ENCODE data around the gene TICAM2. TPM values are rescaled to one million over a fixed set of nuclear protein-coding genes. Genes with fewer than 3 reads are reported as not detected.

The TICAM2 gene
- total RNA-seq, 1 experiment from 2014 or later, result 0.24 TPM

DNA sequence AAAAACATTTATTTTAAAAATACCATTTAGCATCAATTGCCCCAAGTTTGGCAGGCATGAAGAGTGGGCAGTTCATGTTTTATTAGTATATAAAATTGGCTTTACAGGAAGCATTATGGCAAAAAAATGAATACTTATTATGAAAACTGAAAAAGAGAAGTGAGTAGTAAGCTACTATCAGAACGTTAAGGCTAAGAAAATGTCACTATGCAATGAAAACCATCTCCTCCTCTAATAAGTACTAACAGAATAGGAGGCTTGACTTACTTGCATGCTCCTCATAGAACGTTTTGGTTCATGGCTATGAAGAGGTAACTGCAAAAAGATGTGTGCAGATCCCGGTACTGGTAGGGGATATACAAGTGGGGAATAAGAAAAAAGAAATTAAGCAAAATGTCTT, 23.6 kb downstream of the TICAM2 start:
- no peak overlapping the region for H2AFZ ChIP-seq (ENCODE audit: low read length)
- no peak overlapping the region for H3K23ac ChIP-seq (ENCODE audit: insufficient read length, low read depth, low read length)
- no peak overlapping the region for H4K8ac ChIP-seq (replicated peaks; ENCODE audit: insufficient read length, low read depth, low read length)
- no peak overlapping the region for H2BK20ac ChIP-seq (ENCODE audit: low read depth, low read length, poor library complexity, severe bottlenecking)
- no peak overlapping the region for H3K4me2 ChIP-seq (ENCODE audit: insufficient read depth, insufficient read length, low read length)
- H3K27me3 ChIP-seq (ENCODE audit: insufficient read depth, low read length), result no peaks in the 10 kb centered on the region
- no peaks in the 10 kb centered on the region for H3K9me3 ChIP-seq (ENCODE audit: control insufficient read depth, low read depth, low read length)
- H3K4ac ChIP-seq (ENCODE audit: low read depth, low read length), result no peak overlapping the region
- no peak overlapping the region for H3K27ac ChIP-seq (ENCODE audit: insufficient read length, low read depth, low read length)
- H3K14ac ChIP-seq (ENCODE audit: insufficient read depth, low read length), result no peak overlapping the region
- H3K36me3 Mint-ChIP-seq (ENCODE audit: insufficient read depth in 1 of 3, low read depth in 3 of 3), result 0 out of 7 replicates have a peak, but pooled peaks cover 0 to 4% (median 0%) of the 10 kb centered on the region in 3 experiments
- H3K18ac ChIP-seq (ENCODE audit: insufficient read length, low read depth, low read length), result no peak overlapping the region
- no peaks in the 10 kb centered on the region for H3K79me1 ChIP-seq (ENCODE audit: insufficient read depth, low read depth, low read length, poor library complexity, severe bottlenecking)
- H4K20me1 ChIP-seq (ENCODE audit: control insufficient read depth, insufficient read depth, insufficient read length), result no peaks in the 10 kb centered on the region
- H2BK120ac ChIP-seq (ENCODE audit: low read depth, low read length, poor library complexity, severe bottlenecking), result no peak overlapping the region
- peaks cover 8% of the 10 kb centered on the region in 2 experiments for H3K4me1 Mint-ChIP-seq
- no peaks in the 10 kb centered on the region for H3K4me1 ChIP-seq (ENCODE audit: insufficient read depth, low read length)
- H3K27me3 Mint-ChIP-seq (ENCODE audit: low read depth), result no peaks in the 10 kb centered on the region
- H2BK5ac ChIP-seq (ENCODE audit: insufficient read length, low read length), result no peak overlapping the region
- H2AK5ac ChIP-seq (ENCODE audit: insufficient read length, low read length), result no peak overlapping the region
- WGBS (ENCODE audit: extremely low coverage, insufficient read length, low lambda C conversion rate), result no CpG with 5 or more reads among the region's 3 CpGs
- no peaks in the 10 kb centered on the region for H3K79me2 ChIP-seq (ENCODE audit: insufficient read depth, low read length)
- H4K91ac ChIP-seq (ENCODE audit: insufficient read length, low read depth, low read length), result no peak overlapping the region
- H3K27ac Mint-ChIP-seq, result no peak overlapping the region
- no peak overlapping the region for H3K56ac ChIP-seq (ENCODE audit: insufficient read length, low read depth, low read length)
- H2BK15ac ChIP-seq (ENCODE audit: low read depth, low read length), result no peak overlapping the region
- H3K4me3 Mint-ChIP-seq, result no peak overlapping the region
- H3T11ph ChIP-seq (ENCODE audit: low read length), result no peak overlapping the region
- DNase-seq, result no peak
- H3K9ac ChIP-seq (ENCODE audit: extremely low read depth, insufficient read length, low read length), result no peak overlapping the region
- H4K5ac ChIP-seq (ENCODE audit: insufficient read length, low read depth, low read length), result no peak overlapping the region
- TF ChIP-seq, protein P1, sequence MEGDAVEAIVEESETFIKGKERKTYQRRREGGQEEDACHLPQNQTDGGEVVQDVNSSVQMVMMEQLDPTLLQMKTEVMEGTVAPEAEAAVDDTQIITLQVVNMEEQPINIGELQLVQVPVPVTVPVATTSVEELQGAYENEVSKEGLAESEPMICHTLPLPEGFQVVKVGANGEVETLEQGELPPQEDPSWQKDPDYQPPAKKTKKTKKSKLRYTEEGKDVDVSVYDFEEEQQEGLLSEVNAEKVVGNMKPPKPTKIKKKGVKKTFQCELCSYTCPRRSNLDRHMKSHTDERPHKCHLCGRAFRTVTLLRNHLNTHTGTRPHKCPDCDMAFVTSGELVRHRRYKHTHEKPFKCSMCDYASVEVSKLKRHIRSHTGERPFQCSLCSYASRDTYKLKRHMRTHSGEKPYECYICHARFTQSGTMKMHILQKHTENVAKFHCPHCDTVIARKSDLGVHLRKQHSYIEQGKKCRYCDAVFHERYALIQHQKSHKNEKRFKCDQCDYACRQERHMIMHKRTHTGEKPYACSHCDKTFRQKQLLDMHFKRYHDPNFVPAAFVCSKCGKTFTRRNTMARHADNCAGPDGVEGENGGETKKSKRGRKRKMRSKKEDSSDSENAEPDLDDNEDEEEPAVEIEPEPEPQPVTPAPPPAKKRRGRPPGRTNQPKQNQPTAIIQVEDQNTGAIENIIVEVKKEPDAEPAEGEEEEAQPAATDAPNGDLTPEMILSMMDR (conservative IDR thresholded peaks at IDR 0.05), result no peak
- H3K9me3 Mint-ChIP-seq, result no peaks in the 10 kb centered on the region; a peak in 1 of 5 replicates
- H3K23me2 ChIP-seq (ENCODE audit: insufficient read length, low read depth, low read length, poor library complexity, severe bottlenecking), result no peaks in the 10 kb centered on the region
- no peak overlapping the region for H2BK12ac ChIP-seq (ENCODE audit: insufficient read length, low read depth, low read length)

Data from H9 (cell line).